H9 (cell line): Measurements from ENCODE around the gene TUBA4A. TPM values are rescaled to one million over a fixed set of nuclear protein-coding genes. Genes with fewer than 3 reads are reported as not detected.

ENCODE experiments used
- DNase-seq: peaks from one replicate; pipeline ENCODE4 v3.0.0-alpha.2; 2017
- H2AFZ ChIP-seq: one replicate; pipeline ENCODE4 v1.6.1; 2013; ENCODE audit warnings: mild to moderate bottlenecking, low read length, control low read depth, moderate library complexity
- H2AK5ac ChIP-seq: 2 replicates; pipeline ENCODE4 v1.6.1; 2013; ENCODE audit warnings: low read length, control low read depth, mixed read lengths; ENCODE audit not compliant: insufficient read length
- H2BK120ac ChIP-seq: one replicate; pipeline ENCODE4 v1.6.1; 2013; ENCODE audit warnings: low read depth, mild to moderate bottlenecking, low read length, control low read depth, inconsistent platforms; ENCODE audit not compliant: poor library complexity, severe bottlenecking
- H2BK12ac ChIP-seq: 2 replicates; pipeline ENCODE4 v1.6.1; 2013; ENCODE audit warnings: low read length, control low read depth, mixed read lengths, low read depth; ENCODE audit not compliant: insufficient read length
- H2BK15ac ChIP-seq: 2 replicates; pipeline ENCODE4 v1.6.1; 2013; ENCODE audit warnings: low read depth, low read length, control low read depth
- H2BK20ac ChIP-seq: one replicate; pipeline ENCODE4 v1.6.1; 2013; ENCODE audit warnings: low read depth, mild to moderate bottlenecking, low read length, control low read depth, inconsistent platforms; ENCODE audit not compliant: poor library complexity, severe bottlenecking
- H2BK5ac ChIP-seq: 2 replicates; pipeline ENCODE4 v1.6.1; 2013; ENCODE audit warnings: low read length, control low read depth, mixed read lengths; ENCODE audit not compliant: insufficient read length
- H3K14ac ChIP-seq: 2 replicates; pipeline ENCODE4 v1.6.1; 2013; ENCODE audit warnings: low read length, control low read depth; ENCODE audit not compliant: insufficient read depth
- H3K18ac ChIP-seq: 2 replicates; pipeline ENCODE4 v1.6.1; 2013; ENCODE audit warnings: low read depth, mild to moderate bottlenecking, mixed read lengths, low read length, control low read depth; ENCODE audit not compliant: insufficient read length
- H3K23ac ChIP-seq: 2 replicates; pipeline ENCODE4 v1.6.1; 2013; ENCODE audit warnings: low read length, control low read depth, mixed read lengths, low read depth; ENCODE audit not compliant: insufficient read length
- H3K23me2 ChIP-seq: 2 replicates; pipeline ENCODE4 v1.6.1; 2013; ENCODE audit warnings: low read depth, mild to moderate bottlenecking, mixed read lengths, low read length, control low read depth; ENCODE audit not compliant: insufficient read length, poor library complexity, severe bottlenecking
- H3K27ac ChIP-seq: 2 replicates; pipeline ENCODE4 v1.5.1; 2013; ENCODE audit warnings: low read length, control low read depth, mixed read lengths, low read depth; ENCODE audit not compliant: insufficient read length
- H3K27me3 ChIP-seq: 2 replicates; pipeline ENCODE4 v1.6.1; 2013; ENCODE audit warnings: low read length, control low read depth, inconsistent platforms; ENCODE audit not compliant: insufficient read depth
- H3K4ac ChIP-seq: 2 replicates; pipeline ENCODE4 v1.6.1; 2013; ENCODE audit warnings: low read depth, mild to moderate bottlenecking, control low read depth, inconsistent platforms, low read length, moderate library complexity
- H3K4me1 ChIP-seq: 2 replicates; pipeline ENCODE4 v1.6.1; 2013; ENCODE audit warnings: low read length, control low read depth, inconsistent platforms; ENCODE audit not compliant: insufficient read depth
- H3K4me2 ChIP-seq: 2 replicates; pipeline ENCODE4 v1.6.1; 2013; ENCODE audit warnings: low read length, control low read depth, mixed read lengths; ENCODE audit not compliant: insufficient read length, insufficient read depth
- H3K56ac ChIP-seq: 2 replicates; pipeline ENCODE4 v1.6.1; 2013; ENCODE audit warnings: low read depth, mild to moderate bottlenecking, mixed read lengths, low read length, control low read depth; ENCODE audit not compliant: insufficient read length
- H3K79me1 ChIP-seq: 2 replicates; pipeline ENCODE4 v1.6.1; 2013; ENCODE audit warnings: low read depth, mild to moderate bottlenecking, moderate library complexity, low read length, control low read depth, inconsistent platforms; ENCODE audit not compliant: insufficient read depth, poor library complexity, severe bottlenecking
- H3K79me2 ChIP-seq: 2 replicates; pipeline ENCODE4 v1.6.1; 2013; ENCODE audit warnings: low read length, control low read depth, inconsistent platforms; ENCODE audit not compliant: insufficient read depth
- H3K9ac ChIP-seq: 2 replicates; pipeline ENCODE4 v1.6.1; 2013; ENCODE audit warnings: low read length, control low read depth, mixed read lengths; ENCODE audit not compliant: insufficient read length; ENCODE audit errors: extremely low read depth
- H3K9me3 ChIP-seq: one replicate; pipeline ENCODE4 v1.6.1; 2013; ENCODE audit warnings: low read depth, low read length, inconsistent platforms; ENCODE audit not compliant: control insufficient read depth
- H3T11ph ChIP-seq: one replicate; pipeline ENCODE4 v1.6.1; 2013; ENCODE audit warnings: mild to moderate bottlenecking, low read length, control low read depth, inconsistent platforms
- H4K20me1 ChIP-seq: one replicate; pipeline ENCODE4 v1.6.1; 2013; ENCODE audit not compliant: control insufficient read depth, insufficient read length, insufficient read depth
- H4K5ac ChIP-seq: 2 replicates; pipeline ENCODE4 v1.6.1; 2013; ENCODE audit warnings: low read depth, mild to moderate bottlenecking, mixed read lengths, low read length, control low read depth; ENCODE audit not compliant: insufficient read length
- H4K8ac ChIP-seq: replicated peaks from 2 replicates; pipeline ENCODE4 v1.6.1; 2013; ENCODE audit warnings: low read length, control low read depth, mixed read lengths, low read depth; ENCODE audit not compliant: insufficient read length
- H4K91ac ChIP-seq: 2 replicates; pipeline ENCODE4 v1.6.1; 2013; ENCODE audit warnings: low read depth, mild to moderate bottlenecking, moderate library complexity, mixed read lengths, low read length, control low read depth; ENCODE audit not compliant: insufficient read length
- H3K27ac Mint-ChIP-seq, 3 experiments: 2 replicates in 2 of 3; 3 replicates in 1 of 3; pipeline ENCODE4 v1.8.0; 2020 to 2021; ENCODE audit warnings: mixed read lengths in 3 of 3, mild to moderate bottlenecking in 1 of 3, moderate library complexity in 1 of 3
- H3K27me3 Mint-ChIP-seq: 2 replicates; pipeline ENCODE4 v1.8.0; 2021; ENCODE audit warnings: low read depth, mild to moderate bottlenecking, moderate library complexity, mixed read lengths
- H3K36me3 Mint-ChIP-seq, 3 experiments: 2 replicates in 2 of 3; 3 replicates in 1 of 3; pipeline ENCODE4 v1.8.0; 2020 to 2021; ENCODE audit warnings: low read depth in 3 of 3, mixed read lengths in 3 of 3; ENCODE audit not compliant: insufficient read depth in 1 of 3
- H3K4me1 Mint-ChIP-seq, 2 experiments: 2 replicates each; pipeline ENCODE4 v1.8.0; 2020; ENCODE audit warnings: mixed read lengths in 2 of 2
- H3K4me3 Mint-ChIP-seq, 2 experiments: 2 replicates in 1 of 2; 3 replicates in 1 of 2; pipeline ENCODE4 v1.8.0; 2020 to 2021; ENCODE audit warnings: mild to moderate bottlenecking in 2 of 2, mixed read lengths in 2 of 2, moderate library complexity in 1 of 2
- H3K9me3 Mint-ChIP-seq, 2 experiments: 2 replicates in 1 of 2; 3 replicates in 1 of 2; pipeline ENCODE4 v1.8.0; 2020; ENCODE audit warnings: mild to moderate bottlenecking in 2 of 2, mixed read lengths in 2 of 2, moderate library complexity in 1 of 2
- WGBS: extraction: QIAGEN DNeasy Blood & Tissue Kit; methylation state at CpG from one replicate; pipeline ENCODE4 v1.1.7; 2013; ENCODE audit warnings: missing lambda C conversion rate, low lambda C conversion rate, mixed read lengths; ENCODE audit not compliant: insufficient read length; ENCODE audit errors: extremely low coverage; 5-methylcytosine and 5-hydroxymethylcytosine counted together
- total RNA-seq: library from RNA; stranded (reverse); gene quantifications from 2 replicates; pipeline ENCODE4 v1.2.1, GENCODE V29; 2021
- TF ChIP-seq, protein P1 (sequence below): fragments of 200-600 bp; sonication (generic); conservative IDR thresholded peaks from 3 replicates; pipeline ENCODE4 v1.8.0; 2021; ENCODE audit warnings: antibody characterized with exemption, mild to moderate bottlenecking

TUBA4A gene
- total RNA-seq, 1 experiment from 2014 or later, result 25.5 TPM

DNA sequence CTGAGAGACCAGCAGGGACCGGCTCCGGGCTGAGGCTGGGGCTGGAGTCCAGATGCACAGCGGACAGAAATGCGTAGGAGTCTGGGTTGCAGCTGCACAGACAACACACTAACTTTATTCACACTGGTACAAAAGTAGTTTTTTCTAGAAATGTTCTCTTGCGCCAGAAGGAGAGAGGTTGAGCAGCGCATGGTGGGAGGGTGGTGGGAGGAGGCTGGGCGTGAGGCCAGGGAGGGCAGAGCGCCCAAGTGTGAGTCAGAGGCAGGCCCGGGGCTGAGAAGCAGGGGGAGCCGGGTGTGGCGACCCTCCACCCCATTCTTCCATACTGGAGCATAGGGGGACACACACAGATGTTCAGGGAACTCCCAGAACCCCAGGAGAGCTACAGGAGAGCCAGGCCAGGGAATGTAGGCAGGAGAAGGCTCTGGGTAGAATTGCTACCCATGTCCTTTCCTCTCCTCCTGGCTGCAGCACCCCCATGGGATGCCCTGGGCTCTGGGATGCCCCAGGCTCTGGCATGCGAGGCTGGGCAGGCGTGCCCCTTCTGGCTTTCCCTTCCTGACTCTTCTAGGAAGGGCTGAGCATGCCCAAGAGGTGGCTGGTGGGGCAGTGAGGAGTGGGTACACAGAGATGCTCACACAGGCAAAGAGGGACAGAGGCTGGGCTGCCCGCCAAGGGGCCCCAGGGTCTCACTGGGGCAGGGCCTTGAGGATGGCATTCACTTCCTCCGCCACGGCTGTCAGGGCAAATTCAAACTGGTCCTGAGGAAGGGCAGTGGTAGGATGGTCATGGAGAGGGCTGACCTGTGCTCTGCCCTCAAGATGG is 36.0 kb upstream of the TUBA4A start:
- Histone ChIP-seq H3K9ac (no peak overlapping the region), H4K5ac (no peak overlapping the region), H3K27ac (no peak overlapping the region), H3K4ac (no peak overlapping the region), H2BK120ac (no peak overlapping the region), H3K79me1 (no peaks in the 10 kb centered on the region), H4K8ac (no peak overlapping the region), H3K4me2 (no peak overlapping the region), H3K9me3 (no peaks in the 10 kb centered on the region), H2BK12ac (no peak overlapping the region), H3K56ac (no peak overlapping the region), H3K23me2 (peaks cover 6% of the 10 kb centered on the region), H4K20me1 (no peaks in the 10 kb centered on the region), H3T11ph (no peak overlapping the region), H2BK20ac (no peak overlapping the region), H3K79me2 (no peaks in the 10 kb centered on the region), H2BK15ac (no peak overlapping the region), H2AFZ (no peak overlapping the region), H4K91ac (no peak overlapping the region), H3K14ac (no peak overlapping the region), H3K27me3 (no peaks in the 10 kb centered on the region), H3K4me1 (no peaks in the 10 kb centered on the region; the same call in 1 of the 2 replicates), H2BK5ac (no peak overlapping the region), H3K18ac (no peak overlapping the region), H3K23ac (no peak overlapping the region), H2AK5ac (no peak overlapping the region)
- H3K36me3 Mint-ChIP-seq, result peaks cover 0 to 4% (median 2%) of the 10 kb centered on the region in 3 experiments; a peak in 2 of 7 replicates
- peaks cover 26% of the 10 kb centered on the region for H3K27me3 Mint-ChIP-seq
- no peak for DNase-seq
- no peak overlapping the region for H3K4me3 Mint-ChIP-seq
- peaks cover 2% of the 10 kb centered on the region in 2 experiments; a peak in 1 of 5 replicates for H3K9me3 Mint-ChIP-seq
- H3K4me1 Mint-ChIP-seq, result peaks cover 14 to 20% of the 10 kb centered on the region in 2 experiments
- no CpG with 5 or more reads among the region's 16 CpGs for WGBS
- TF ChIP-seq, protein P1, sequence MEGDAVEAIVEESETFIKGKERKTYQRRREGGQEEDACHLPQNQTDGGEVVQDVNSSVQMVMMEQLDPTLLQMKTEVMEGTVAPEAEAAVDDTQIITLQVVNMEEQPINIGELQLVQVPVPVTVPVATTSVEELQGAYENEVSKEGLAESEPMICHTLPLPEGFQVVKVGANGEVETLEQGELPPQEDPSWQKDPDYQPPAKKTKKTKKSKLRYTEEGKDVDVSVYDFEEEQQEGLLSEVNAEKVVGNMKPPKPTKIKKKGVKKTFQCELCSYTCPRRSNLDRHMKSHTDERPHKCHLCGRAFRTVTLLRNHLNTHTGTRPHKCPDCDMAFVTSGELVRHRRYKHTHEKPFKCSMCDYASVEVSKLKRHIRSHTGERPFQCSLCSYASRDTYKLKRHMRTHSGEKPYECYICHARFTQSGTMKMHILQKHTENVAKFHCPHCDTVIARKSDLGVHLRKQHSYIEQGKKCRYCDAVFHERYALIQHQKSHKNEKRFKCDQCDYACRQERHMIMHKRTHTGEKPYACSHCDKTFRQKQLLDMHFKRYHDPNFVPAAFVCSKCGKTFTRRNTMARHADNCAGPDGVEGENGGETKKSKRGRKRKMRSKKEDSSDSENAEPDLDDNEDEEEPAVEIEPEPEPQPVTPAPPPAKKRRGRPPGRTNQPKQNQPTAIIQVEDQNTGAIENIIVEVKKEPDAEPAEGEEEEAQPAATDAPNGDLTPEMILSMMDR, result no peak
- H3K27ac Mint-ChIP-seq, result no peak overlapping the region
